H9 (cell line): ENCODE results near the gene SCUBE1. TPM values are rescaled to one million over a fixed set of nuclear protein-coding genes. Genes with fewer than 3 reads are reported as not detected.

ENCODE experiments used
- DNase-seq: peaks from one replicate; pipeline ENCODE4 v3.0.0-alpha.2; 2017
- H2AFZ ChIP-seq: one replicate; pipeline ENCODE4 v1.6.1; 2013; ENCODE audit warnings: mild to moderate bottlenecking, low read length, control low read depth, moderate library complexity
- H2AK5ac ChIP-seq: 2 replicates; pipeline ENCODE4 v1.6.1; 2013; ENCODE audit warnings: low read length, control low read depth, mixed read lengths; ENCODE audit not compliant: insufficient read length
- H2BK120ac ChIP-seq: one replicate; pipeline ENCODE4 v1.6.1; 2013; ENCODE audit warnings: low read depth, mild to moderate bottlenecking, low read length, control low read depth, inconsistent platforms; ENCODE audit not compliant: poor library complexity, severe bottlenecking
- H2BK12ac ChIP-seq: 2 replicates; pipeline ENCODE4 v1.6.1; 2013; ENCODE audit warnings: low read length, control low read depth, mixed read lengths, low read depth; ENCODE audit not compliant: insufficient read length
- H2BK15ac ChIP-seq: 2 replicates; pipeline ENCODE4 v1.6.1; 2013; ENCODE audit warnings: low read depth, low read length, control low read depth
- H2BK20ac ChIP-seq: one replicate; pipeline ENCODE4 v1.6.1; 2013; ENCODE audit warnings: low read depth, mild to moderate bottlenecking, low read length, control low read depth, inconsistent platforms; ENCODE audit not compliant: poor library complexity, severe bottlenecking
- H2BK5ac ChIP-seq: 2 replicates; pipeline ENCODE4 v1.6.1; 2013; ENCODE audit warnings: low read length, control low read depth, mixed read lengths; ENCODE audit not compliant: insufficient read length
- H3K14ac ChIP-seq: 2 replicates; pipeline ENCODE4 v1.6.1; 2013; ENCODE audit warnings: low read length, control low read depth; ENCODE audit not compliant: insufficient read depth
- H3K18ac ChIP-seq: 2 replicates; pipeline ENCODE4 v1.6.1; 2013; ENCODE audit warnings: low read depth, mild to moderate bottlenecking, mixed read lengths, low read length, control low read depth; ENCODE audit not compliant: insufficient read length
- H3K23ac ChIP-seq: 2 replicates; pipeline ENCODE4 v1.6.1; 2013; ENCODE audit warnings: low read length, control low read depth, mixed read lengths, low read depth; ENCODE audit not compliant: insufficient read length
- H3K23me2 ChIP-seq: 2 replicates; pipeline ENCODE4 v1.6.1; 2013; ENCODE audit warnings: low read depth, mild to moderate bottlenecking, mixed read lengths, low read length, control low read depth; ENCODE audit not compliant: insufficient read length, poor library complexity, severe bottlenecking
- H3K27ac ChIP-seq: 2 replicates; pipeline ENCODE4 v1.5.1; 2013; ENCODE audit warnings: low read length, control low read depth, mixed read lengths, low read depth; ENCODE audit not compliant: insufficient read length
- H3K27me3 ChIP-seq: 2 replicates; pipeline ENCODE4 v1.6.1; 2013; ENCODE audit warnings: low read length, control low read depth, inconsistent platforms; ENCODE audit not compliant: insufficient read depth
- H3K4ac ChIP-seq: 2 replicates; pipeline ENCODE4 v1.6.1; 2013; ENCODE audit warnings: low read depth, mild to moderate bottlenecking, control low read depth, inconsistent platforms, low read length, moderate library complexity
- H3K4me1 ChIP-seq: 2 replicates; pipeline ENCODE4 v1.6.1; 2013; ENCODE audit warnings: low read length, control low read depth, inconsistent platforms; ENCODE audit not compliant: insufficient read depth
- H3K4me2 ChIP-seq: 2 replicates; pipeline ENCODE4 v1.6.1; 2013; ENCODE audit warnings: low read length, control low read depth, mixed read lengths; ENCODE audit not compliant: insufficient read length, insufficient read depth
- H3K56ac ChIP-seq: 2 replicates; pipeline ENCODE4 v1.6.1; 2013; ENCODE audit warnings: low read depth, mild to moderate bottlenecking, mixed read lengths, low read length, control low read depth; ENCODE audit not compliant: insufficient read length
- H3K79me1 ChIP-seq: 2 replicates; pipeline ENCODE4 v1.6.1; 2013; ENCODE audit warnings: low read depth, mild to moderate bottlenecking, moderate library complexity, low read length, control low read depth, inconsistent platforms; ENCODE audit not compliant: insufficient read depth, poor library complexity, severe bottlenecking
- H3K79me2 ChIP-seq: 2 replicates; pipeline ENCODE4 v1.6.1; 2013; ENCODE audit warnings: low read length, control low read depth, inconsistent platforms; ENCODE audit not compliant: insufficient read depth
- H3K9ac ChIP-seq: 2 replicates; pipeline ENCODE4 v1.6.1; 2013; ENCODE audit warnings: low read length, control low read depth, mixed read lengths; ENCODE audit not compliant: insufficient read length; ENCODE audit errors: extremely low read depth
- H3K9me3 ChIP-seq: one replicate; pipeline ENCODE4 v1.6.1; 2013; ENCODE audit warnings: low read depth, low read length, inconsistent platforms; ENCODE audit not compliant: control insufficient read depth
- H3T11ph ChIP-seq: one replicate; pipeline ENCODE4 v1.6.1; 2013; ENCODE audit warnings: mild to moderate bottlenecking, low read length, control low read depth, inconsistent platforms
- H4K20me1 ChIP-seq: one replicate; pipeline ENCODE4 v1.6.1; 2013; ENCODE audit not compliant: control insufficient read depth, insufficient read length, insufficient read depth
- H4K5ac ChIP-seq: 2 replicates; pipeline ENCODE4 v1.6.1; 2013; ENCODE audit warnings: low read depth, mild to moderate bottlenecking, mixed read lengths, low read length, control low read depth; ENCODE audit not compliant: insufficient read length
- H4K8ac ChIP-seq: replicated peaks from 2 replicates; pipeline ENCODE4 v1.6.1; 2013; ENCODE audit warnings: low read length, control low read depth, mixed read lengths, low read depth; ENCODE audit not compliant: insufficient read length
- H4K91ac ChIP-seq: 2 replicates; pipeline ENCODE4 v1.6.1; 2013; ENCODE audit warnings: low read depth, mild to moderate bottlenecking, moderate library complexity, mixed read lengths, low read length, control low read depth; ENCODE audit not compliant: insufficient read length
- H3K27ac Mint-ChIP-seq, 3 experiments: 2 replicates in 2 of 3; 3 replicates in 1 of 3; pipeline ENCODE4 v1.8.0; 2020 to 2021; ENCODE audit warnings: mixed read lengths in 3 of 3, mild to moderate bottlenecking in 1 of 3, moderate library complexity in 1 of 3
- H3K27me3 Mint-ChIP-seq: 2 replicates; pipeline ENCODE4 v1.8.0; 2021; ENCODE audit warnings: low read depth, mild to moderate bottlenecking, moderate library complexity, mixed read lengths
- H3K36me3 Mint-ChIP-seq, 3 experiments: 2 replicates in 2 of 3; 3 replicates in 1 of 3; pipeline ENCODE4 v1.8.0; 2020 to 2021; ENCODE audit warnings: low read depth in 3 of 3, mixed read lengths in 3 of 3; ENCODE audit not compliant: insufficient read depth in 1 of 3
- H3K4me1 Mint-ChIP-seq, 2 experiments: 2 replicates each; pipeline ENCODE4 v1.8.0; 2020; ENCODE audit warnings: mixed read lengths in 2 of 2
- H3K4me3 Mint-ChIP-seq, 2 experiments: 2 replicates in 1 of 2; 3 replicates in 1 of 2; pipeline ENCODE4 v1.8.0; 2020 to 2021; ENCODE audit warnings: mild to moderate bottlenecking in 2 of 2, mixed read lengths in 2 of 2, moderate library complexity in 1 of 2
- H3K9me3 Mint-ChIP-seq, 2 experiments: 2 replicates in 1 of 2; 3 replicates in 1 of 2; pipeline ENCODE4 v1.8.0; 2020; ENCODE audit warnings: mild to moderate bottlenecking in 2 of 2, mixed read lengths in 2 of 2, moderate library complexity in 1 of 2
- CTCF ChIP-seq: fragments of 200-600 bp; sonication (generic); conservative IDR thresholded peaks from 3 replicates; pipeline ENCODE4 v1.8.0; 2021; ENCODE audit warnings: antibody characterized with exemption, mild to moderate bottlenecking
- WGBS: extraction: QIAGEN DNeasy Blood & Tissue Kit; methylation state at CpG from one replicate; pipeline ENCODE4 v1.1.7; 2013; ENCODE audit warnings: missing lambda C conversion rate, low lambda C conversion rate, mixed read lengths; ENCODE audit not compliant: insufficient read length; ENCODE audit errors: extremely low coverage; 5-methylcytosine and 5-hydroxymethylcytosine counted together
- total RNA-seq: library from RNA; stranded (reverse); gene quantifications from 2 replicates; pipeline ENCODE4 v1.2.1, GENCODE V29; 2021

Gene SCUBE1
- total RNA-seq, 1 experiment from 2014 or later: 1.2 TPM

DNA sequence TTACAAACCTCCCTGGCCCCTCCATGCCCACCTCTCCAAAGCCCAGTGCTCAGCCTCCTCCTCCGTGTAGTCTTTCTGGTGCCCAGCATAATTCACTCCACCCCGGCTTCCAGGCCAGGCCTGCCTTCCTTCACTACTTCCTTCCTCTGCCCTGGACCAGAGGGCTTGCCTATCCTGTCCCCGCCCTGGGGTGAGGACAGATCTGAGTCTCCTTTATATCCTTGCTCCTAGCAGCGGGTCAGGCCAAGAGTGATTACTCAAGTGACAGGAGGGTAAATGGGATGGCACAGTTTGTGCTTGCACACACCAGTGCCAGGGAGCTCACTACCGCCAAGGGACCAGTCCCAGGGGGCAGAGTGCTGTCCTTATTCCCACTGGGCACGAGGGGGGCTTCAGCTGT lies 48.0 kb downstream of the SCUBE1 start:
- H3K9me3 ChIP-seq: no peaks in the 10 kb centered on the region
- no peak overlapping the region; a peak in 1 of 5 replicates for H3K4me3 Mint-ChIP-seq

More for the DNA sequence above, 48.0 kb downstream of the SCUBE1 start:
- Histone ChIP-seq H3T11ph (no peak overlapping the region), H3K4ac (no peak overlapping the region), H3K23ac (no peak overlapping the region), H2BK120ac (no peak overlapping the region), H3K18ac (no peak overlapping the region), H3K4me2 (no peak overlapping the region), H3K9ac (no peak overlapping the region), H3K14ac (no peak overlapping the region), H3K27ac (no peak overlapping the region), H3K79me2 (no peaks in the 10 kb centered on the region), H3K27me3 (no peaks in the 10 kb centered on the region), H4K20me1 (no peaks in the 10 kb centered on the region), H4K8ac (no peak overlapping the region), H2BK5ac (no peak overlapping the region), H2AFZ (no peak overlapping the region), H2BK20ac (no peak overlapping the region), H2BK12ac (no peak overlapping the region), H2AK5ac (no peak overlapping the region), H4K5ac (no peak overlapping the region), H3K23me2 (no peaks in the 10 kb centered on the region), H3K56ac (no peak overlapping the region), H4K91ac (no peak overlapping the region), H3K79me1 (no peaks in the 10 kb centered on the region), H3K4me1 (no peaks in the 10 kb centered on the region), H2BK15ac (no peak overlapping the region)
- WGBS: no CpG with 5 or more reads among the region's 6 CpGs
- peak overlapping the region in 2 of 3 experiments; percentile 16 to 44; a peak in 2 of 7 replicates for H3K27ac Mint-ChIP-seq
- no peak for TF ChIP-seq CTCF
- no peak for DNase-seq
- peaks cover 2% of the 10 kb centered on the region; the same call in 1 of the 2 replicates for H3K27me3 Mint-ChIP-seq
- H3K9me3 Mint-ChIP-seq: no peaks in the 10 kb centered on the region
- H3K4me1 Mint-ChIP-seq: peaks cover 0 to 13% of the 10 kb centered on the region in 2 experiments; a peak in 2 of 4 replicates
- H3K36me3 Mint-ChIP-seq: no peaks in the 10 kb centered on the region; a peak in 1 of 7 replicates
